ENCODE data around the gene TMPRSS9.
"Not testable (repeated sequence)": the region's sequence is repeated elsewhere in the genome, so short reads cannot be mapped to it uniquely, and the experiment has no call there.

TMPRSS9 gene

GRCh38 chr19:2397173-2397572 is 37.1 kb downstream of the TMPRSS9 start:
- H3K36me3 ChIP-seq (ENCODE audit: control insufficient read depth, insufficient read depth, low read length); H3K4me1 ChIP-seq (ENCODE audit: control insufficient read depth, insufficient read depth, low read length); H3K4me3 ChIP-seq (ENCODE audit: low read length); H3K27me3 ChIP-seq (ENCODE audit: control insufficient read depth, insufficient read depth, low read length); H3K27ac ChIP-seq (ENCODE audit: low read depth, low read length); H3K9ac ChIP-seq (ENCODE audit: low read length): not testable (repeated sequence)

- Histone ChIP-seq H3K9ac (ENCODE audit: low read length) (no peak overlapping the region), H3K27me3 (ENCODE audit: control insufficient read depth, insufficient read depth, low read length) (peaks cover 3% of the 10 kb centered on the region)
Observed at GRCh38 chr19:2398735-2399305, 38.8 kb downstream of the TMPRSS9 start.

GRCh38 chr19:2399582-2399981 is 39.5 kb downstream of the TMPRSS9 start:
- H3K27me3 ChIP-seq (ENCODE audit: control insufficient read depth, insufficient read depth, low read length), result peaks cover 3% of the 10 kb centered on the region
- H3K4me3 ChIP-seq (ENCODE audit: low read length), result no peak overlapping the region
- no peak overlapping the region for H3K9ac ChIP-seq (ENCODE audit: low read length)
- no peak overlapping the region for H3K27ac ChIP-seq (ENCODE audit: low read depth, low read length)
- no peaks in the 10 kb centered on the region for H3K4me1 ChIP-seq (ENCODE audit: control insufficient read depth, insufficient read depth, low read length)
- H3K36me3 ChIP-seq (ENCODE audit: control insufficient read depth, insufficient read depth, low read length), result no peaks in the 10 kb centered on the region

More at GRCh38 chr19:2398735-2399305, 38.8 kb downstream of the TMPRSS9 start:
- H3K36me3 ChIP-seq (ENCODE audit: control insufficient read depth, insufficient read depth, low read length), result no peaks in the 10 kb centered on the region
- H3K4me3 ChIP-seq (ENCODE audit: low read length), result no peak overlapping the region
- H3K4me1 ChIP-seq (ENCODE audit: control insufficient read depth, insufficient read depth, low read length), result no peaks in the 10 kb centered on the region
- H3K27ac ChIP-seq (ENCODE audit: low read depth, low read length), result no peak overlapping the region

- H3K9ac ChIP-seq (ENCODE audit: low read length), result no peak overlapping the region
- H3K36me3 ChIP-seq (ENCODE audit: control insufficient read depth, insufficient read depth, low read length), result no peaks in the 10 kb centered on the region
- H3K4me1 ChIP-seq (ENCODE audit: control insufficient read depth, insufficient read depth, low read length), result no peaks in the 10 kb centered on the region
- no peaks in the 10 kb centered on the region for H3K27me3 ChIP-seq (ENCODE audit: control insufficient read depth, insufficient read depth, low read length)
- H3K27ac ChIP-seq (ENCODE audit: low read depth, low read length), result no peak overlapping the region
- no peak overlapping the region for H3K4me3 ChIP-seq (ENCODE audit: low read length)
Observed at GRCh38 chr19:2408247-2408646, 48.2 kb downstream of the TMPRSS9 start.

- Histone ChIP-seq H3K27me3 (ENCODE audit: control insufficient read depth, insufficient read depth, low read length) (no peaks in the 10 kb centered on the region), H3K4me1 (ENCODE audit: control insufficient read depth, insufficient read depth, low read length) (no peaks in the 10 kb centered on the region), H3K36me3 (ENCODE audit: control insufficient read depth, insufficient read depth, low read length) (no peaks in the 10 kb centered on the region), H3K27ac (ENCODE audit: low read depth, low read length) (no peak overlapping the region), H3K4me3 (ENCODE audit: low read length) (no peak overlapping the region), H3K9ac (ENCODE audit: low read length) (no peak overlapping the region)
Observed at GRCh38 chr19:2409352-2409912, 49.4 kb downstream of the TMPRSS9 start.

- Histone ChIP-seq H3K36me3 (ENCODE audit: control insufficient read depth, insufficient read depth, low read length) (no peaks in the 10 kb centered on the region), H3K9ac (ENCODE audit: low read length) (no peak overlapping the region), H3K27ac (ENCODE audit: low read depth, low read length) (no peak overlapping the region), H3K4me3 (ENCODE audit: low read length) (no peak overlapping the region), H3K27me3 (ENCODE audit: control insufficient read depth, insufficient read depth, low read length) (no peaks in the 10 kb centered on the region), H3K4me1 (ENCODE audit: control insufficient read depth, insufficient read depth, low read length) (no peaks in the 10 kb centered on the region)
Observed at GRCh38 chr19:2410023-2410422, 50.0 kb downstream of the TMPRSS9 start.

- H3K27me3 ChIP-seq (ENCODE audit: control insufficient read depth, insufficient read depth, low read length), result no peaks in the 10 kb centered on the region
- no peak overlapping the region for H3K4me3 ChIP-seq (ENCODE audit: low read length)
- H3K9ac ChIP-seq (ENCODE audit: low read length), result no peak overlapping the region
- no peaks in the 10 kb centered on the region for H3K4me1 ChIP-seq (ENCODE audit: control insufficient read depth, insufficient read depth, low read length)
- no peak overlapping the region for H3K27ac ChIP-seq (ENCODE audit: low read depth, low read length)
- H3K36me3 ChIP-seq (ENCODE audit: control insufficient read depth, insufficient read depth, low read length), result no peaks in the 10 kb centered on the region
Observed at GRCh38 chr19:2411709-2412108, 51.6 kb downstream of the TMPRSS9 start.

GRCh38 chr19:2412449-2412848 is 52.4 kb downstream of the TMPRSS9 start:
- Histone ChIP-seq H3K4me3 (ENCODE audit: low read length) (no peak overlapping the region), H3K36me3 (ENCODE audit: control insufficient read depth, insufficient read depth, low read length) (no peaks in the 10 kb centered on the region), H3K27me3 (ENCODE audit: control insufficient read depth, insufficient read depth, low read length) (no peaks in the 10 kb centered on the region), H3K4me1 (ENCODE audit: control insufficient read depth, insufficient read depth, low read length) (no peaks in the 10 kb centered on the region), H3K9ac (ENCODE audit: low read length) (no peak overlapping the region), H3K27ac (ENCODE audit: low read depth, low read length) (no peak overlapping the region)

- Histone ChIP-seq H3K4me1 (ENCODE audit: control insufficient read depth, insufficient read depth, low read length) (no peaks in the 10 kb centered on the region), H3K9ac (ENCODE audit: low read length) (no peak overlapping the region)
Observed at GRCh38 chr19:2413159-2413558, 53.1 kb downstream of the TMPRSS9 start.

GRCh38 chr19:2413629-2414028 is 53.6 kb downstream of the TMPRSS9 start:
- Histone ChIP-seq H3K9ac (ENCODE audit: low read length) (no peak overlapping the region), H3K36me3 (ENCODE audit: control insufficient read depth, insufficient read depth, low read length) (no peaks in the 10 kb centered on the region), H3K27ac (ENCODE audit: low read depth, low read length) (no peak overlapping the region), H3K4me1 (ENCODE audit: control insufficient read depth, insufficient read depth, low read length) (no peaks in the 10 kb centered on the region), H3K4me3 (ENCODE audit: low read length) (no peak overlapping the region), H3K27me3 (ENCODE audit: control insufficient read depth, insufficient read depth, low read length) (no peaks in the 10 kb centered on the region)

More at GRCh38 chr19:2413159-2413558, 53.1 kb downstream of the TMPRSS9 start:
- H3K27me3 ChIP-seq (ENCODE audit: control insufficient read depth, insufficient read depth, low read length), result no peaks in the 10 kb centered on the region
- H3K4me3 ChIP-seq (ENCODE audit: low read length), result no peak overlapping the region
- no peak overlapping the region for H3K27ac ChIP-seq (ENCODE audit: low read depth, low read length)
- H3K36me3 ChIP-seq (ENCODE audit: control insufficient read depth, insufficient read depth, low read length), result no peaks in the 10 kb centered on the region

GRCh38 chr19:2415281-2415972 is 55.4 kb downstream of the TMPRSS9 start:
- Histone ChIP-seq H3K4me3 (ENCODE audit: low read length) (no peak overlapping the region), H3K36me3 (ENCODE audit: control insufficient read depth, insufficient read depth, low read length) (no peaks in the 10 kb centered on the region), H3K27ac (ENCODE audit: low read depth, low read length) (no peak overlapping the region), H3K9ac (ENCODE audit: low read length) (no peak overlapping the region), H3K27me3 (ENCODE audit: control insufficient read depth, insufficient read depth, low read length) (no peaks in the 10 kb centered on the region), H3K4me1 (ENCODE audit: control insufficient read depth, insufficient read depth, low read length) (no peaks in the 10 kb centered on the region)

GRCh38 chr19:2415973-2416319 is 55.9 kb downstream of the TMPRSS9 start:
- Histone ChIP-seq H3K27me3 (ENCODE audit: control insufficient read depth, insufficient read depth, low read length) (no peaks in the 10 kb centered on the region), H3K4me3 (ENCODE audit: low read length) (no peak overlapping the region), H3K4me1 (ENCODE audit: control insufficient read depth, insufficient read depth, low read length) (no peaks in the 10 kb centered on the region), H3K27ac (ENCODE audit: low read depth, low read length) (no peak overlapping the region), H3K36me3 (ENCODE audit: control insufficient read depth, insufficient read depth, low read length) (no peaks in the 10 kb centered on the region), H3K9ac (ENCODE audit: low read length) (no peak overlapping the region)
